Panc1 (cell line): ENCODE data around the gene NPHP4. TPM values are rescaled to one million over a fixed set of nuclear protein-coding genes. Genes with fewer than 3 reads are reported as not detected.

Experiments
- ATAC-seq: fragments of 200-7000 bp; cut with Tn5 transposase; 2 replicates; pipeline ENCODE4 v1.9.1; 2020; ENCODE audit warnings: mild to moderate bottlenecking, moderate library complexity
- BruUV-seq: library from RNA; stranded (reverse); fragments of 400-500 nt; replicated peaks from 2 replicates; lab custom pipeline; 2021; lab: Mats Ljungman, UMichigan
- CTCF ChIA-PET: fragments of 300-600 bp; sonication (Branson Sonifier 250); formaldehyde crosslinking; loops from one replicate; lab custom pipeline; 2022; ENCODE audit warnings: antibody characterized with exemption; lab: Charles Lee
- POLR2A ChIA-PET: fragments of 300-600 bp; sonication (Branson Sonifier 250); formaldehyde crosslinking; loops from one replicate; lab custom pipeline; 2022; ENCODE audit warnings: antibody characterized with exemption; lab: Charles Lee
- DNase-seq: peaks from one replicate; pipeline ENCODE4 v3.0.0-alpha.2; 2010; ENCODE audit warnings: low read depth, low spot score
- H3K27ac ChIP-seq: 2 replicates; pipeline ENCODE4 v1.5.1; 2011; ENCODE audit warnings: mild to moderate bottlenecking, low read length, inconsistent platforms
- H3K27me3 ChIP-seq: fragments of 200-500 bp; sonication (Bioruptor generic); 2 replicates; pipeline ENCODE4 v1.6.0; 2014; ENCODE audit warnings: low read length, inconsistent platforms; ENCODE audit not compliant: control insufficient read depth, insufficient read depth
- H3K36me3 ChIP-seq: fragments of 200-500 bp; sonication (Bioruptor generic); 2 replicates; pipeline ENCODE4 v1.5.1; 2014; ENCODE audit warnings: inconsistent platforms, mild to moderate bottlenecking, low read length, moderate library complexity; ENCODE audit not compliant: control insufficient read depth, insufficient read depth
- H3K4me1 ChIP-seq: 2 replicates; pipeline ENCODE4 v1.5.1; 2011; ENCODE audit warnings: inconsistent platforms, mild to moderate bottlenecking, low read length, moderate library complexity; ENCODE audit not compliant: control insufficient read depth, insufficient read depth
- H3K4me3 ChIP-seq, 2 experiments: 2 replicates each; pipeline ENCODE4 v1.5.1; 2011 to 2012; ENCODE audit warnings: low read depth in 2 of 2, low read length in 2 of 2, mild to moderate bottlenecking in 2 of 2, inconsistent platforms in 1 of 2, moderate library complexity in 1 of 2
- H3K9me3 ChIP-seq: fragments of 200-500 bp; sonication (Bioruptor generic); 2 replicates; pipeline ENCODE4 v1.5.1; 2014; ENCODE audit warnings: low read depth, mild to moderate bottlenecking, inconsistent platforms, low read length, moderate library complexity; ENCODE audit not compliant: control insufficient read depth, insufficient read depth
- POLR2AphosphoS5 ChIP-seq: IDR thresholded peaks from 2 replicates; pipeline ENCODE4 v1.6.1; 2012; ENCODE audit warnings: mild to moderate bottlenecking, low read depth, low read length, moderate library complexity
- SIN3A ChIP-seq: IDR thresholded peaks from 2 replicates; pipeline ENCODE4 v1.6.1; 2012; ENCODE audit warnings: low read depth, mild to moderate bottlenecking, low read length, moderate library complexity, borderline replicate concordance; ENCODE audit not compliant: insufficient read depth
- TCF7L2 ChIP-seq: IDR thresholded peaks from 2 replicates; pipeline ENCODE4 v1.6.1; 2011; ENCODE audit warnings: mild to moderate bottlenecking, low read depth, low read length, inconsistent platforms
- in situ Hi-C: cut with HindIII; loops from 2 replicates; pipeline ENCODE4 v1.10.0; 2016; ENCODE audit warnings: low sequenced_read_pairs, low pct_unique_long_range_greater_than_20kb
- intact Hi-C: fragments of 100-400 bp; cut with micrococcal nuclease; formaldehyde crosslinking; loops from one replicate; pipeline ENCODE4 v1.10.0; 2022; ENCODE audit not compliant: unreplicated experiment
- total RNA-seq: library from RNA; stranded (reverse); gene quantifications from one replicate; pipeline ENCODE4 v1.2.1, GENCODE V29; 2021; ENCODE audit not compliant: unreplicated experiment
- TF ChIP-seq, protein P1 (sequence below), 2 experiments: IDR thresholded peaks; 2 replicates each; pipeline ENCODE4 v1.6.1; 2011 to 2012; ENCODE audit warnings: low read depth in 2 of 2, control low read depth in 1 of 2, low read length in 1 of 2, mild to moderate bottlenecking in 1 of 2, moderate library complexity in 1 of 2; ENCODE audit not compliant: insufficient read depth in 1 of 2
- TF ChIP-seq, protein P2 (sequence below): fragments of 450-650 bp; IDR thresholded peaks from 2 replicates; pipeline ENCODE4 v1.5.1; 2017; ENCODE audit warnings: mild to moderate bottlenecking

NPHP4 gene
- total RNA-seq, 1 experiment from 2014 or later: 20.1 TPM

DNA sequence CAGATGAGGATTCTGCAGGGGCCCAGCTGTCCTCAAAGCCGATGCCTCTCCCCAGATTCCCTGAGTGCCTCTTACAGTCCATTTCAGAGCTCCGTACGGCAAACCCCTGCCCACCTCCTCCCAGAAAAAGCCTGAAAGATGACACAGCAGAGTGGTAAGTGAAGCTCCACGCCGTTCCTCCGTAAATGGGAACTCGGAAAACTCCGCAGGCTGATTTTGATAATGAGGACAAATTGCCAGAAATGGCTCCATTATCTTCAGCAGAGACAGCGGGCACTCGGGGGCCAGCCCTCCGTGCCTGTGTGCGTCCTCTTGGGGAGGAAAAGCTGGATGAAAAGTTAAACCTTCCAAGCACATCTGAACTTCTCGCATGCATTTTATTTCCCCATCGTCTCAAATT lies 81.1 kb downstream of the NPHP4 start:
- H3K36me3 ChIP-seq: no peaks in the 10 kb centered on the region
- no TSS peak for BruUV-seq
- DNase-seq (no peak), ATAC-seq (no peak)
- H3K9me3 ChIP-seq: no peaks in the 10 kb centered on the region
- intact Hi-C loops: no loop called here
- no peak overlapping the region for H3K4me3 ChIP-seq
- ChIA-PET CTCF (no interaction called here), POLR2A (no interaction called here)
- H3K27ac ChIP-seq: no peak overlapping the region
- TF ChIP-seq, protein P1, sequence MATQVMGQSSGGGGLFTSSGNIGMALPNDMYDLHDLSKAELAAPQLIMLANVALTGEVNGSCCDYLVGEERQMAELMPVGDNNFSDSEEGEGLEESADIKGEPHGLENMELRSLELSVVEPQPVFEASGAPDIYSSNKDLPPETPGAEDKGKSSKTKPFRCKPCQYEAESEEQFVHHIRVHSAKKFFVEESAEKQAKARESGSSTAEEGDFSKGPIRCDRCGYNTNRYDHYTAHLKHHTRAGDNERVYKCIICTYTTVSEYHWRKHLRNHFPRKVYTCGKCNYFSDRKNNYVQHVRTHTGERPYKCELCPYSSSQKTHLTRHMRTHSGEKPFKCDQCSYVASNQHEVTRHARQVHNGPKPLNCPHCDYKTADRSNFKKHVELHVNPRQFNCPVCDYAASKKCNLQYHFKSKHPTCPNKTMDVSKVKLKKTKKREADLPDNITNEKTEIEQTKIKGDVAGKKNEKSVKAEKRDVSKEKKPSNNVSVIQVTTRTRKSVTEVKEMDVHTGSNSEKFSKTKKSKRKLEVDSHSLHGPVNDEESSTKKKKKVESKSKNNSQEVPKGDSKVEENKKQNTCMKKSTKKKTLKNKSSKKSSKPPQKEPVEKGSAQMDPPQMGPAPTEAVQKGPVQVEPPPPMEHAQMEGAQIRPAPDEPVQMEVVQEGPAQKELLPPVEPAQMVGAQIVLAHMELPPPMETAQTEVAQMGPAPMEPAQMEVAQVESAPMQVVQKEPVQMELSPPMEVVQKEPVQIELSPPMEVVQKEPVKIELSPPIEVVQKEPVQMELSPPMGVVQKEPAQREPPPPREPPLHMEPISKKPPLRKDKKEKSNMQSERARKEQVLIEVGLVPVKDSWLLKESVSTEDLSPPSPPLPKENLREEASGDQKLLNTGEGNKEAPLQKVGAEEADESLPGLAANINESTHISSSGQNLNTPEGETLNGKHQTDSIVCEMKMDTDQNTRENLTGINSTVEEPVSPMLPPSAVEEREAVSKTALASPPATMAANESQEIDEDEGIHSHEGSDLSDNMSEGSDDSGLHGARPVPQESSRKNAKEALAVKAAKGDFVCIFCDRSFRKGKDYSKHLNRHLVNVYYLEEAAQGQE (IDR thresholded peaks at IDR 0.05; ENCODE audit: insufficient read depth in 1 of 2, low read depth in 2 of 2, low read length in 1 of 2): no peak
- no peak for TF ChIP-seq SIN3A
- no peak for TF ChIP-seq POLR2AphosphoS5
- no peak for TF ChIP-seq TCF7L2
- TF ChIP-seq, protein P2, sequence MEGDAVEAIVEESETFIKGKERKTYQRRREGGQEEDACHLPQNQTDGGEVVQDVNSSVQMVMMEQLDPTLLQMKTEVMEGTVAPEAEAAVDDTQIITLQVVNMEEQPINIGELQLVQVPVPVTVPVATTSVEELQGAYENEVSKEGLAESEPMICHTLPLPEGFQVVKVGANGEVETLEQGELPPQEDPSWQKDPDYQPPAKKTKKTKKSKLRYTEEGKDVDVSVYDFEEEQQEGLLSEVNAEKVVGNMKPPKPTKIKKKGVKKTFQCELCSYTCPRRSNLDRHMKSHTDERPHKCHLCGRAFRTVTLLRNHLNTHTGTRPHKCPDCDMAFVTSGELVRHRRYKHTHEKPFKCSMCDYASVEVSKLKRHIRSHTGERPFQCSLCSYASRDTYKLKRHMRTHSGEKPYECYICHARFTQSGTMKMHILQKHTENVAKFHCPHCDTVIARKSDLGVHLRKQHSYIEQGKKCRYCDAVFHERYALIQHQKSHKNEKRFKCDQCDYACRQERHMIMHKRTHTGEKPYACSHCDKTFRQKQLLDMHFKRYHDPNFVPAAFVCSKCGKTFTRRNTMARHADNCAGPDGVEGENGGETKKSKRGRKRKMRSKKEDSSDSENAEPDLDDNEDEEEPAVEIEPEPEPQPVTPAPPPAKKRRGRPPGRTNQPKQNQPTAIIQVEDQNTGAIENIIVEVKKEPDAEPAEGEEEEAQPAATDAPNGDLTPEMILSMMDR: no peak
- no peaks in the 10 kb centered on the region for H3K27me3 ChIP-seq
- H3K4me1 ChIP-seq: no peaks in the 10 kb centered on the region
- in situ Hi-C loops: no loop called here

DNA sequence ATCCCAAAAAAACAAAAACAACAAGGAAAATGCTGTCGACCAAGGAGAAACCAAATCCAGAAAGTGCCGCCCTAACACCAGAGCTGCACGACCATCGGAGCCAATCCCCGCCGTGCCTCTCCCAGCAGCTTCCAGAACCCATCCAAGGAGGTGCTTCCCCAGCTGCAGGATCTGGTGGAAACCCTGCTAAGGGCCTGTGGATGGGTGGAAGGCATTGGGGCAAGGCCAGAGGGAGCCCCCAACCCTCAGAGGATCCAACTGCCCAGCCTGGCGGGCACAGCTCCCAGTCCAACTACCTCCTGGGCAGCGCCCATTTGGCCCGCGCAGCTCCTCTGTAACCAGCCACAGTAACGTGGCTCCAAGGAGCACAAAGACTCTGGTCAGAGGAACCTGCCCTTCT lies 81.6 kb downstream of the NPHP4 start:
- TF ChIP-seq TCF7L2 (no peak), SIN3A (no peak)
- TF ChIP-seq, protein P1 (IDR thresholded peaks at IDR 0.05; ENCODE audit: insufficient read depth in 1 of 2, low read depth in 2 of 2, low read length in 1 of 2): no peak
- TF ChIP-seq, protein P2: no peak
- Histone ChIP-seq H3K27me3 (no peaks in the 10 kb centered on the region), H3K4me1 (no peaks in the 10 kb centered on the region), H3K36me3 (no peaks in the 10 kb centered on the region), H3K27ac (no peak overlapping the region), H3K4me3 (no peak overlapping the region), H3K9me3 (no peaks in the 10 kb centered on the region)
- intact Hi-C loops (no loop called here), in situ Hi-C loops (no loop called here)
- ChIA-PET CTCF (no interaction called here), POLR2A (no interaction called here)
- DNase-seq (no peak), ATAC-seq (no peak)
- BruUV-seq: no TSS peak
